ENCODE measurements around the gene IP6K1.
"Not testable (repeated sequence)": the region's sequence is repeated elsewhere in the genome, so short reads cannot be mapped to it uniquely, and the experiment has no call there.

IP6K1 gene

GRCh38 chr3:49793486-49794085 lies 7.2 kb upstream of the IP6K1 start:
- no peak for DNase-seq (ENCODE audit: low spot score)

DNA sequence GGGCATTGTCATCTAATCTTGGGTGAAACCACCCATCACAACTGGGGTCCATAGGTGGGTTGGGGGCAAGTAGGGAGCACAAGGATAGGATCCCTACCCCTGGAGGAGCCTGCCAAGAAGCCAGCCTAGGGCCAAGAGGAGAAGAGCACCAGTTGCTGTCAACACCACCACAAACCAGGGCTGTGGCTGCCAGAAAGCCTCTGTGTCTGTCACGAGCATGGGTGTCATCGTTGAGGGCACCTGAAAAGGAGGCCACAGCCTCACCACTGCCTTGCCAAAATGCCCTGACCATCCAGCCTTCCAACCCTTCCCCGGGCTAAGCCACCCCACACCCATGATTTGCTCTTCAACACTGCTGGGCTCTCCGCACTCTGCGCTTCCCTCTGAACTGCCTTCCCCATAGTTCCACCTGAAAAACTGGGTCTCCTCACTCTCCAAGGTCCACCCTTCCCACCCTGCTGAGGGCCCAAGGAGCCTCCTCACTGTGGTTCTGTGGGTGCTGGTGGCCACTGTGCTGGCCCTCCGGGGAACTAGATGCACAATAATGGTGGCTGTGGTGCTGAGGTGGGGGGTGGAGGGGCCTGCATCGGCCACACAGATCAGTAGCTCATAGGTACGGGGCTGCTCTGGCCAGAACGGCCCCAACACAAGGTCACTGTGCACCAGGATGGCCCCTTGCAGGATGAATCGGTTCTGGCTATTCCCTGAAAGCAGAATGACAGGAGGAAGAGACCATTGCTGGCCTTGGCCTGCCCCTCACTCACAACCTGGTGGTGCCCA lies 6.2 kb upstream of the IP6K1 start:
- no peak for DNase-seq (ENCODE audit: low spot score)

GRCh38 chr3:49791571-49791970 lies 5.2 kb upstream of the IP6K1 start:
- no peak for DNase-seq (ENCODE audit: low spot score)

DNA sequence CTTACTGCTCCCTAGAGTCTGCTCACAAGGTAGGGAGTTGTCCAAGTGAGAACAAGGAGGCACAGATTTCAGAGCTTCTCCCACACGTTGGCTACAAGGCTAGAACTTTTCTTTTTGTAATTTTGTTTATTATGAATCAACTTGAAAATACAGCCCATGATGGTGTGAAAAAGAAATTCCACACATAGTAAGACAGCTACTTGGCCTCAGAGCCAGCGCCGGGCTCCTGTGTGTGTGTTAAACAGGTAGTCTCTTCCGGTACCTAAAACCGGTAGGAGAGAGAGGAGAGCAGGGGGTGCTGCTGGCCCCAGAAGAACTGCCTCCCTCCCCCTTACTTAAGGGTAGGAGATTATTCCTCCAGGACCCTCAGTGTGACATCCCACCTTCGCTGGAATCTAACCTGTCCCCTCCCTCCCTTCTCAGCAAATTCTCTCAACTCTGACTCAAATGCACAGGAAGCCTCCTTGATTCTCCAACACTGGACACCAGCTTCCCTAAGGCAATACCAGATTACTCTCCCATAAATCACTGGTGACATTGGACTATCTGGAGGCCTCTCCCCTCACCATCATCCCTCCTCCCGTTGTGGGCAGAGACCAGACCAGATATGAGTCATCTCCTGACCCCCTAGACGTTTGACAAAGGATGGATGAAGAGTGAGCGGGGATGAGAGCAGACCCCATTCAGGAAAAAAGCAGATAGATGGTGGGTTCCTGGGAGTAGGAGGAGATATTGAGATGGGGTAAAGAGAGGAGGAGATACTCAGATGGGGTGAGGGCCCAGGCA lies 4.5 kb upstream of the IP6K1 start:
- DNase-seq (ENCODE audit: low spot score) = no peak

DNA sequence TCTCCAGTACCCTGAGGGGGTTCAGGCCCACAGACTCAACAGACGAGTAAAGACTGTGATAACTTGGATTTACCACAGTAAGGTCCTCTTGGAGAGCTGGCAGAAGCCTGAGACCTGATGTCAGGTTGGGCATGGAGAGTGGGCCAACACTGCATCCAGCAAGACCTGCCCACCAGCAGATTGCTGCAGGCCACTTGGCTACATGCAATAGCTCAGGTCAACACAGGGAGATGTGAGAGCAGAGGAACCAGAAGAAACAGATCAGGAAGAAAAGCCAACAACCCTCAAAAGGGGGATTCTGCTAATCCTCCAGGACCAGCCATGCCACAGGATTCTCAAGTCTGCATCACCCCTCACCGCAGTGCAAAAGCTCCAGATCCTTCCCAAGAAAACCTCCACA lies 1.7 kb upstream of the IP6K1 start:
- DNase-seq (ENCODE audit: low spot score) = no peak

DNA sequence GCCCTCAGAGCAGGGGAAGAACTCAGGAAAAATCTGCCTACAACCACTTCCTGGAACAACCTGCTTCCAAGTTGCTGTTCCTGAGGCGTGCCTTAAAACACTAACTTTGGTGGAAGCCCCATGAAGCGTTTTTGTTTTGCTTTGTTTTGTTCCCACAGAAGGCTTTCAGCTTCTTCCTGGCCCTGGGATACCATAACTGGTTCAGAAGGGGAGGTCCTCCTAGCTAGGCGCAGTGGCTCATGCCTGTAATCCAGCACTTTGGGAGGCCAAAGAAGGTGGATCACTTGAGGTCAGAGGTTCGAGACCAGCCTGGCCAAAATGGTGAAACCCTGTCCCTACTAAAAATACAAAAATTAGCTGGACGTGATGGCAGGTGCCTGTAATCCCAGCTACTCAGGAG lies 1.2 kb upstream of the IP6K1 start:
- no peak for DNase-seq (ENCODE audit: low spot score)

GRCh38 chr3:49787182-49787464 lies 781 bp upstream of the IP6K1 start:
- no peak for DNase-seq (ENCODE audit: low spot score)

GRCh38 chr3:49785565-49786356 lies 581 bp downstream of the IP6K1 start:
- peak; percentile 14 for DNase-seq (ENCODE audit: low spot score)

GRCh38 chr3:49782277-49782676 lies 4.1 kb downstream of the IP6K1 start:
- not testable (repeated sequence) for DNase-seq (ENCODE audit: low spot score)

DNA sequence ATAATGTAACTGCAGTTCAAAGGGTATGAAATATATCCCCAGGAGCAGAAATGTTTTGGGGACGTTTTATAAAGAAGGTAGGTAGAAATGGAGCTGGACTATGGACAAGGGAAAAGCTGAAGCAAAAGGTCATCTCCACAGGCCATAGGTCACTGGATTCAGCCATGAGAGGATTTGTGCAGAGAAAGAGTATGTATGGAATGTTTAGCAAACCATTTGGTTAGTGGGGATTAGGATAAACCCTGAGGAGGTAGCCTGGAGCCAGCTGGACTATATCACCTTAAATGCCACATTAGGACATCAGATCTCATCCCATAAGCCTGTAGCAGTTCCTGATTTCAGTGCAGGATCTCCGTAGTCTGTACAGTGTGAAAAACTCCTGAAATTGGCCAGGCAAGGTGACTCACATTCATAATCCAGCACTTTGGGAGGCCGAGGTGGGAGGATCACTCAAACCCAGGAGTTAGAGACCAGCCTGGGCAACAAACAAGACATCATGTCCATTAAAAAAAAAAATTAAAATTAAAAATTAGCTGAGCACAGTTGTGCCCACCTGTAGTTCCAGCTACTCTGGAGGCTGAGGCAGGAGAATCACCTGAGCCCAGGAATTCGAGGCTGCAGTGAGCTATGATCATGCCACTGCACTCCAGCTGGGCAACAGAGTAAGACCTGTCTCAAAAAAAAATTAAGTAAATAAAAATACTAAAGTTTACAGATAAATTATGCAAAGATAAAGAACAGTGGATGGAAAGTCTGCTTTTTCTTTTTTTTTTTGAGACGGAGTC lies 4.7 kb downstream of the IP6K1 start:
- no peak for DNase-seq (ENCODE audit: low spot score)

GRCh38 chr3:49780975-49781365 lies 5.4 kb downstream of the IP6K1 start:
- not testable (repeated sequence) for DNase-seq (ENCODE audit: low spot score)

- no peak for DNase-seq (ENCODE audit: low spot score)
Measured at GRCh38 chr3:49780080-49780974, 6.0 kb downstream of the IP6K1 start.

DNA sequence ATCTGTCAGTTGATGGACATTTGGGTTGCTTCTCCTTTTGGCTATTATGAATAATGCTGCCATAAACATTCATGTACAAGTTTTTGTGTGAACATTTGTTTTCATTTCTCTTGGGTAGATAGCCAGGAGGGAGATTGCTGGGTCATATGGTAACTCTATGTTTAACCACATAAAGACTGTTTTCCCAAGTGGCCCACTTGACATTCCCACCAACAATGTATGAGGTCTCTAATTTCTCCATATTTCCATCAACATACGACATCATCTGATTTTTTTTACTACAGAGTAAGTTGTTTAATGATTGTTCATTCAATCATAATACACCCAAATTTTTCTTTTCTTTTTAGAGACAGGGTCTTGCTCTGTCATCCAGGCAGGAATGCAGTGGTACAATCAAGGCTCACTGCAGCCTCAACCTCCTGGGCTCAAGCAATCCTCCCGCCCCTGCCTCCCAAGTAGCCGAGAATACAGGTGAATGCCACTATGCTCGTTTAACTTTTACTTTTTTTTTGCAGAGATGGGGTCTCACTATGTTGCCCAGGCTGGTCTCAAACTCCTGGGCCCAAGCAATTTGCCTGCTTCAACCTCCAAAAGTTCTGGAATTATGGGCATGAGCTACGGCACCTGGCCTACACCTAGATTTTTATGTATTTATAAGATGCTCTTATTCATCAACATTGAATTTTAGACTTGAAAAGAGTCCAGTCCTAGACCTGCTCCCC lies 6.8 kb downstream of the IP6K1 start:
- no peak for DNase-seq (ENCODE audit: low spot score)

DNA sequence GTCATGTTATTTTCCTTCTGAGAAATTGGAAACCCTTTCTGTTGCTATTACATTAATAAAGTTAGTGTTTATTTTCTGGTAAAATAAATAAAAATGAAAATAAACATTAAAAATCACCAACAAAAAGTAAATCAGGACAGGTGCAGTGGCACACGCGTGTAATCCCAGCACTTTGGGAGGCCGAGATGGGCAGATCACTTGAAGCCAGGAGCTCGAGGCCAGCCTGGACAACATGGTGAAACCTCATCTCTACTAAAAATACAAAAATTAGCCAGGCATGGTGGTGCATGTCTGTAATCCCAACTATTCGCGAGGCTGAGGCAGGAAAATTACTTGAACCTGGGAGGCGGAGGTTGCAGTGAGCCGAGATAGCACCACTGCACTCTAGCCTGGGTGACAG lies 10.2 kb downstream of the IP6K1 start:
- DNase-seq (ENCODE audit: low spot score) = not testable (repeated sequence)

GRCh38 chr3:49775538-49775937 lies 10.8 kb downstream of the IP6K1 start:
- DNase-seq (ENCODE audit: low spot score) = no peak

DNA sequence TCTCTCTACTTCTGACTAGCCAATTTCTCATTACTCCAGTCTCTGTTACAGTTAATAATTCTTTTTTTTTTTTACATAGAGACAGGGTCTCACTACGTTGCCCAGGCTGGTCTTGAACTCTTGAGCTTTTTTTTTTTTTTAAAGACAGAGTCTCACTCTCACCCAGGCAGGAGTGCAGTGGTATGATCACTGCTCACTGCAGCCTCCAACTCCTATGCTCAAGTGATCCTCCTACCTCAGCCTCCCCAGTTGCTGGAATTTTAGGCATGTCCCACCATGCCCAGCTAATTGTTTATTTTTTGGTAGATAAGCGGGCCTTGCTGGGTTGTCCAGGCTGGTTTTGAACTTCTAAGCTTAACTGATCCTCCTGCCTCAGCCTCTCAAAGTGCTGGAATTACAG lies 13.6 kb downstream of the IP6K1 start:
- DNase-seq (ENCODE audit: low spot score) = no peak

DNA sequence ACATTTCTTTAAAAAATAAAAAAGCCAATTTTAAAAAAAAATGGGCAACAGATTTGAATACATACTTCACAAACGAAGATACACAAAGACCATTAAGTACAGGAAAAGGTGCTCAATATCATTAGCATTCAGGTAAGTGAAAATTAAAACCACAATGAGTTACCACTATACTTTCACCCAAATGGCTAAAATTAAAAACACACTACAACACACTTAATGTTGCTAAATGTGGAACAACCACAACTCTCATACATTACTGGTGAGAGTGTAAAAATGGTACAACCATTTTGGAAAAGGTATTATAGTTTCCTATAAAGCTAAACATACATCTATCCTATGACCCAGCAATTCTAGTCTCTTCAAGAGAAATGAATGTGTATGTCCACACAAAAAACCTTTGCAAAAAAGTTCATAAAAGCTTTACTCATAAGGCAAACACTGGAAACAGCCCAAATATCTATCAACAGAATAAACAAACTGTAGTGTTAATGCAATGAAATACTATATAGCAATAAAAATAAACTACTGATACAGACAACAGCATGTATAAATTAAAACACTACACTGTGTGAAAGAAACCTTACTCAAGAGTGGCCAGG lies 14.9 kb downstream of the IP6K1 start:
- no peak for DNase-seq (ENCODE audit: low spot score)

- no peak for DNase-seq (ENCODE audit: low spot score)
Measured at GRCh38 chr3:49769926-49770325, 16.4 kb downstream of the IP6K1 start.

- no peak for DNase-seq (ENCODE audit: low spot score)
Measured at GRCh38 chr3:49769286-49769915, 16.9 kb downstream of the IP6K1 start.
